Mesenchymal stem cell (in vitro differentiated cells and primary cell): ENCODE results near the gene BAIAP2.
"Not testable (repeated sequence)": the region's sequence is repeated elsewhere in the genome, so short reads cannot be mapped to it uniquely, and the experiment has no call there.

Experiments used
- DNase-seq: peaks from one replicate; pipeline ENCODE4 v3.0.0-alpha.2; 2013
- H2AFZ ChIP-seq: one replicate; pipeline ENCODE4 v1.6.1; 2013; ENCODE audit warnings: low read depth, mild to moderate bottlenecking, control low read depth, inconsistent platforms, low read length, moderate library complexity
- H2AK5ac ChIP-seq: 2 replicates; pipeline ENCODE4 v1.6.1; 2013; ENCODE audit warnings: low read length, moderate library complexity, mild to moderate bottlenecking, inconsistent platforms; ENCODE audit not compliant: severe bottlenecking
- H2BK120ac ChIP-seq: one replicate; pipeline ENCODE4 v1.6.1; 2013; ENCODE audit warnings: low read depth, mild to moderate bottlenecking, inconsistent platforms, low read length, moderate library complexity
- H2BK12ac ChIP-seq, 2 experiments: one replicate each; pipeline ENCODE4 v1.6.1; 2013; ENCODE audit warnings: inconsistent platforms in 2 of 2, low read length in 2 of 2, mild to moderate bottlenecking in 2 of 2, moderate library complexity in 2 of 2, control low read depth in 1 of 2
- H2BK15ac ChIP-seq: one replicate; pipeline ENCODE4 v1.6.1; 2013; ENCODE audit warnings: mild to moderate bottlenecking, low read depth, inconsistent platforms; ENCODE audit not compliant: poor library complexity, severe bottlenecking
- H2BK5ac ChIP-seq: 2 replicates; pipeline ENCODE4 v1.6.1; 2013; ENCODE audit warnings: low read depth, mild to moderate bottlenecking, low read length, control low read depth, inconsistent platforms; ENCODE audit not compliant: poor library complexity, severe bottlenecking
- H3K14ac ChIP-seq, 2 experiments: one replicate each; pipeline ENCODE4 v1.6.1; 2013; ENCODE audit warnings: inconsistent platforms in 2 of 2, low read length in 2 of 2, control low read depth in 1 of 2, mild to moderate bottlenecking in 1 of 2, moderate library complexity in 1 of 2
- H3K18ac ChIP-seq, 2 experiments: one replicate each; pipeline ENCODE4 v1.6.1; 2013; ENCODE audit warnings: inconsistent platforms in 2 of 2, low read length in 2 of 2, control low read depth in 1 of 2, low read depth in 1 of 2, mild to moderate bottlenecking in 1 of 2
- H3K23ac ChIP-seq, 2 experiments: one replicate each; pipeline ENCODE4 v1.6.1; 2013; ENCODE audit warnings: inconsistent platforms in 2 of 2, low read length in 2 of 2, mild to moderate bottlenecking in 2 of 2, moderate library complexity in 2 of 2, control low read depth in 1 of 2
- H3K27ac ChIP-seq: 2 replicates; pipeline ENCODE4 v1.5.1; 2013; ENCODE audit warnings: mild to moderate bottlenecking, moderate library complexity, low read length, control low read depth, inconsistent platforms; ENCODE audit not compliant: poor library complexity, severe bottlenecking
- H3K27me3 ChIP-seq, 2 experiments: 2 replicates each; pipeline versions ENCODE4 v1.6.1 to v1.7.0; 2013; ENCODE audit warnings: low read length in 2 of 2, mild to moderate bottlenecking in 2 of 2, moderate library complexity in 2 of 2, control low read depth in 1 of 2, inconsistent platforms in 1 of 2; ENCODE audit not compliant: control insufficient read depth in 1 of 2, insufficient read depth in 1 of 2
- H3K36me3 ChIP-seq, 2 experiments: 2 replicates each; pipeline versions ENCODE4 v1.6.1 to v1.7.0; 2013; ENCODE audit warnings: low read length in 2 of 2, control low read depth in 1 of 2, inconsistent platforms in 1 of 2, low read depth in 1 of 2, mild to moderate bottlenecking in 1 of 2; ENCODE audit not compliant: insufficient read depth in 2 of 2, control insufficient read depth in 1 of 2
- H3K4ac ChIP-seq, 2 experiments: one replicate each; pipeline ENCODE4 v1.6.1; 2013; ENCODE audit warnings: inconsistent platforms in 2 of 2, low read length in 2 of 2, mild to moderate bottlenecking in 2 of 2, moderate library complexity in 2 of 2, control low read depth in 1 of 2, low read depth in 1 of 2
- H3K4me1 ChIP-seq: 2 replicates; pipeline ENCODE4 v1.6.1; 2013; ENCODE audit warnings: low read depth, low read length, control low read depth; ENCODE audit not compliant: control insufficient read depth, insufficient read depth
- H3K4me2 ChIP-seq: 2 replicates; pipeline ENCODE4 v1.6.1; 2013; ENCODE audit warnings: low read length, mild to moderate bottlenecking, inconsistent platforms; ENCODE audit not compliant: poor library complexity, severe bottlenecking
- H3K4me3 ChIP-seq, 2 experiments: 2 replicates each; pipeline versions ENCODE4 v1.5.1 to v1.7.0; 2013; ENCODE audit warnings: low read length in 2 of 2, mild to moderate bottlenecking in 2 of 2, control low read depth in 1 of 2, low read depth in 1 of 2; ENCODE audit not compliant: insufficient read depth in 1 of 2
- H3K79me1 ChIP-seq: replicated peaks from 2 replicates; pipeline ENCODE4 v1.6.1; 2013; ENCODE audit warnings: mild to moderate bottlenecking, control low read depth, low read length, inconsistent platforms; ENCODE audit not compliant: poor library complexity, severe bottlenecking
- H3K9ac ChIP-seq: 2 replicates; pipeline ENCODE4 v1.7.0; 2013; ENCODE audit warnings: mild to moderate bottlenecking, low read length, moderate library complexity
- H3K9me3 ChIP-seq: 2 replicates; pipeline ENCODE4 v1.7.0; 2013; ENCODE audit warnings: mild to moderate bottlenecking, low read length; ENCODE audit not compliant: control insufficient read depth
- H4K8ac ChIP-seq: one replicate; pipeline ENCODE4 v1.6.1; 2013; ENCODE audit warnings: inconsistent platforms, mild to moderate bottlenecking, low read length, moderate library complexity
- H4K91ac ChIP-seq: one replicate; pipeline ENCODE4 v1.6.1; 2013; ENCODE audit warnings: mild to moderate bottlenecking, low read length, inconsistent platforms
- WGBS: methylation state at CpG from one replicate; pipeline ENCODE4 v1.1.7; 2013; ENCODE audit warnings: mixed read lengths; 5-methylcytosine and 5-hydroxymethylcytosine counted together

Gene BAIAP2

GRCh38 chr17:81154016-81154415 is 119.1 kb downstream of the BAIAP2 start:
- peaks cover 22 to 45% of the 10 kb centered on the region in 2 experiments for H3K27me3 ChIP-seq
- H3K79me1 ChIP-seq, H4K8ac ChIP-seq, H3K4me2 ChIP-seq, H3K4ac ChIP-seq, H3K9ac ChIP-seq, H3K9me3 ChIP-seq, H3K4me3 ChIP-seq, H2BK120ac ChIP-seq, H2AK5ac ChIP-seq, H2BK15ac ChIP-seq, H3K36me3 ChIP-seq, H3K23ac ChIP-seq, DNase-seq, H3K27ac ChIP-seq, H4K91ac ChIP-seq, H2AFZ ChIP-seq, H2BK12ac ChIP-seq, H2BK5ac ChIP-seq, H3K4me1 ChIP-seq, H3K14ac ChIP-seq, H3K18ac ChIP-seq: not testable (repeated sequence)
- 95% methylated on average over 8 of the region's 9 CpGs for WGBS

- Histone ChIP-seq H3K4me1 (no peaks in the 10 kb centered on the region), H3K9ac (no peak overlapping the region), H3K4ac (no peak overlapping the region), H4K91ac (no peak overlapping the region), H2AFZ (no peak overlapping the region), H2BK5ac (no peak overlapping the region), H3K14ac (no peak overlapping the region), H2BK12ac (no peak overlapping the region), H2BK120ac (no peak overlapping the region), H3K23ac (no peak overlapping the region), H3K4me3 (no peak overlapping the region), H3K79me1 (no peaks in the 10 kb centered on the region), H3K4me2 (no peak overlapping the region), H2AK5ac (no peak overlapping the region), H3K18ac (no peak overlapping the region), H3K27me3 (peaks cover 15 to 39% of the 10 kb centered on the region in 2 experiments), H4K8ac (no peak overlapping the region), H2BK15ac (no peak overlapping the region), H3K36me3 (no peaks in the 10 kb centered on the region), H3K9me3 (no peaks in the 10 kb centered on the region), H3K27ac (no peak overlapping the region)
- no peak for DNase-seq
- 95% methylated on average over 17 of the region's 18 CpGs for WGBS
Observed at GRCh38 chr17:81154961-81155360, 120.0 kb downstream of the BAIAP2 start.

- no peak for DNase-seq
- Histone ChIP-seq H2BK120ac (no peak overlapping the region), H3K9ac (no peak overlapping the region), H2BK5ac (no peak overlapping the region), H3K4ac (no peak overlapping the region), H3K4me1 (no peaks in the 10 kb centered on the region), H2BK15ac (no peak overlapping the region), H2AK5ac (no peak overlapping the region), H3K18ac (no peak overlapping the region), H3K23ac (no peak overlapping the region), H3K27me3 (peaks cover 5 to 39% of the 10 kb centered on the region in 2 experiments), H3K4me3 (no peak overlapping the region), H3K9me3 (no peaks in the 10 kb centered on the region), H3K27ac (no peak overlapping the region), H4K8ac (peak overlapping the region; percentile 25), H3K79me1 (no peaks in the 10 kb centered on the region), H2AFZ (no peak overlapping the region), H2BK12ac (no peak overlapping the region), H3K4me2 (no peak overlapping the region), H4K91ac (no peak overlapping the region), H3K14ac (no peak overlapping the region), H3K36me3 (no peaks in the 10 kb centered on the region)
- 92% methylated on average over 38 of the region's 38 CpGs for WGBS
Observed at GRCh38 chr17:81156866-81157805, 122.2 kb downstream of the BAIAP2 start.

GRCh38 chr17:81157848-81158687 is 123.1 kb downstream of the BAIAP2 start:
- Histone ChIP-seq H3K4ac (no peak overlapping the region), H3K4me3 (no peak overlapping the region), H2BK5ac (no peak overlapping the region), H4K91ac (no peak overlapping the region), H3K18ac (no peak overlapping the region), H4K8ac (no peak overlapping the region), H3K23ac (no peak overlapping the region), H3K36me3 (no peaks in the 10 kb centered on the region), H3K27me3 (peaks cover 5 to 41% of the 10 kb centered on the region in 2 experiments), H2AFZ (no peak overlapping the region), H3K27ac (no peak overlapping the region), H3K4me1 (no peaks in the 10 kb centered on the region), H3K9me3 (no peaks in the 10 kb centered on the region), H3K9ac (no peak overlapping the region), H2BK12ac (no peak overlapping the region), H2AK5ac (no peak overlapping the region), H2BK120ac (no peak overlapping the region), H3K79me1 (no peaks in the 10 kb centered on the region), H3K14ac (no peak overlapping the region), H2BK15ac (no peak overlapping the region), H3K4me2 (no peak overlapping the region)
- no peak for DNase-seq
- WGBS: 87% methylated on average over 39 of the region's 39 CpGs
